Gastrocnemius medialis (tissue), 4 donors: Measurements from ENCODE around the gene CDC34. TPM values are rescaled to one million over a fixed set of nuclear protein-coding genes. Genes with fewer than 3 reads are reported as not detected.

Experiments used
- ATAC-seq, 2 donors: fragments of 150-250 bp; one replicate each; pipeline ENCODE4 v1.9.1; 2016
- DNase-seq, 2 donors: peaks; one replicate each; pipeline ENCODE4 v3.0.0-alpha.2; 2019
- H3K27ac ChIP-seq, 4 donors: fragments of 200-600 bp; sonication (generic); 1 replicate in 1 of 4; 2 replicates in 3 of 4; pipeline ENCODE4 v1.5.1; 2016 to 2018; ENCODE audit warnings: mild to moderate bottlenecking in 2 of 4, moderate library complexity in 1 of 4
- H3K27me3 ChIP-seq, 3 donors: fragments of 200-600 bp; sonication (generic) in 2 of 3; 1 replicate in 1 of 3; 2 replicates in 2 of 3; pipeline versions ENCODE4 v1.5.1 to v1.6.0; 2016 to 2019; ENCODE audit warnings: mild to moderate bottlenecking in 1 of 3, moderate library complexity in 1 of 3
- H3K36me3 ChIP-seq, 2 donors: fragments of 200-600 bp; sonication (generic) in 1 of 2; one replicate each; pipeline ENCODE4 v1.5.1; 2017 to 2018
- H3K4me1 ChIP-seq, 2 donors: fragments of 200-600 bp; sonication (generic) in 1 of 2; one replicate each; pipeline ENCODE4 v1.5.1; 2016 to 2017; ENCODE audit warnings: mild to moderate bottlenecking in 2 of 2
- H3K4me3 ChIP-seq, 4 donors: fragments of 200-600 bp; sonication (generic) in 3 of 4; 1 replicate in 1 of 4; 2 replicates in 3 of 4; pipeline ENCODE4 v1.5.1; 2016 to 2019; ENCODE audit warnings: mild to moderate bottlenecking in 2 of 4
- H3K9me3 ChIP-seq, 3 donors: fragments of 200-600 bp; sonication (generic) in 2 of 3; 1 replicate in 1 of 3; 2 replicates in 2 of 3; pipeline ENCODE4 v1.5.1; 2016 to 2019
- CTCF ChIP-seq, 5 experiments: fragments of 450-650 bp in 3 of 5; fragments of 200-600 bp in 2 of 5; sonication (generic) in 2 of 5; IDR thresholded peaks in 4 of 5; conservative IDR thresholded peaks in 1 of 5; 1 replicate in 4 of 5; 2 replicates in 1 of 5; pipeline ENCODE4 v1.5.1; 2016 to 2019; ENCODE audit warnings: antibody characterized with exemption in 5 of 5, mild to moderate bottlenecking in 3 of 5, moderate library complexity in 3 of 5
- POLR2A ChIP-seq, 2 donors: fragments of 450-650 bp; IDR thresholded peaks; one replicate each; pipeline ENCODE4 v1.6.1; 2017; ENCODE audit warnings: antibody characterized with exemption in 2 of 2, mild to moderate bottlenecking in 2 of 2, moderate library complexity in 2 of 2
- in situ Hi-C, 4 donors: fragments of 200-750 bp; cut with MboI; loops; one replicate each; pipeline versions ENCODE4 v1.15.0 to v1.8.0; 2017; ENCODE audit warnings: low sequenced_read_pairs in 4 of 4
- intact Hi-C: fragments of 100-400 bp; cut with DNase I; formaldehyde crosslinking; loops from one replicate; pipeline ENCODE4 v1.15.1; 2023; ENCODE audit warnings: low total_unique reads
- total RNA-seq, 4 donors: library from RNA; depleted of rRNA; stranded (reverse); fragments of >200 nt; gene quantifications; one replicate each; pipeline versions ENCODE4 v1.1.0 to v1.2.3, GENCODE V29; 2016

The CDC34 gene
- total RNA-seq, 4 donors from 2014 or later: 99.0 to 174 (median 138) TPM

DNA sequence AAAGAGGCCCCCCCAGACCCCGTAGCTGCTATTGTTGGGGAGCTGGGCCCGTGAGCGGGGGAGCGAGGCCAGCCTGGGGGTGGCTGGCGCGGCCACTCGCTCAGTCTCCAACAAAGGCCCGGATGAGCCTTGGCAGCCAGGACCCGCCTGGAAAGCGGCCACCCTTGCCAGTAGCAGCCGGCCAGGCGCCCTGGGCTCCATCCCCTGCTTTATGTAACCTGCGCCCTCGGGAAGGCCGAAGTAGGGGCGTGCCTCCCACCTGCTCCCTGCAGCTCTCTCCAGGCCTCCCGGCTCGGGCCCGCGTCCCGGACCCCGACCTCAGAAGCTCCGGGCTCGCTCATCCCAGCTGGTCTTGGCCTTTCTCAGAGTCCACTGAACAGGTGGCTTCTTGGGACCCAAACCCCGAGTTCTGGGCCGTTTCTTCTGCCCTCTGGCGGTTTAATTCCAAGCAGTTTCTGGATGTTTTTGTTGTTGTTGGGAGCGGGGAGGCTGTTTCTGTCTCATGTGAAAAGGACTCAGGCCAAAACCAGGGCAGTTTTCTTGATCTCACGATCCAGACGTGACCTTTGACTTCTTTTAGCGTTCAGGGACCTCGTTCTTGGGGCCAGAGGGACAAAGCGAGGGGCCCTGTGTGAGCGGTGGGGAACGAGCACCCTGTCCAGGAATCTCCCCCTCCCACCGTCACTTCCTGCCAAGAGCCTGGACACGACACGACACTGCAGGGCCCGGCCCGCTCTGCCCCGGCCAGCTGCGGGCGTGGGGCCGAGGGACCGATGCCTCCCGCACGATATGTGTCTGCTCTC is 1.2 kb downstream of the CDC34 start:
- intact Hi-C loops: no loop called here
- Histone ChIP-seq H3K36me3 (peaks cover 0 to 19% of the 10 kb centered on the region in 2 donors), H3K4me1 (peaks cover 31 to 32% of the 10 kb centered on the region in 2 donors), H3K27ac (peak overlapping the region; percentile 90 to 99 (median 97)), H3K27me3 (no peaks in the 10 kb centered on the region), H3K9me3 (no peaks in the 10 kb centered on the region), H3K4me3 (peak overlapping the region; percentile 92 to 100 (median 96))
- peak; percentile 51 to 64 for ATAC-seq
- peak; percentile 58 to 85 for DNase-seq
- TF ChIP-seq POLR2A (IDR thresholded peaks at IDR 0.05) (peak; percentile 7 to 30), CTCF (IDR thresholded peaks at IDR 0.05 in 4 of 5, conservative IDR thresholded peaks at IDR 0.05 in 1 of 5) (peak in 4 of 5 experiments; percentile 13 to 49 (median 24))
- in situ Hi-C loops: no loop called here

- TF ChIP-seq POLR2A (IDR thresholded peaks at IDR 0.05): no peak
- no peak for TF ChIP-seq CTCF (IDR thresholded peaks at IDR 0.05 in 4 of 5, conservative IDR thresholded peaks at IDR 0.05 in 1 of 5)
- Histone ChIP-seq H3K27me3 (no peaks in the 10 kb centered on the region), H3K4me3 (peak overlapping the region; percentile 92 to 100 (median 96)), H3K27ac (peak overlapping the region; percentile 90 to 99 (median 97)), H3K9me3 (no peaks in the 10 kb centered on the region), H3K36me3 (peaks cover 0 to 21% of the 10 kb centered on the region in 2 donors), H3K4me1 (peaks cover 31 to 32% of the 10 kb centered on the region in 2 donors)
- DNase-seq (no peak), ATAC-seq (no peak)
- intact Hi-C loops: no loop called here
- in situ Hi-C loops: no loop called here
Observed at GRCh38 chr19:533364-534058, 2.0 kb downstream of the CDC34 start.

DNA sequence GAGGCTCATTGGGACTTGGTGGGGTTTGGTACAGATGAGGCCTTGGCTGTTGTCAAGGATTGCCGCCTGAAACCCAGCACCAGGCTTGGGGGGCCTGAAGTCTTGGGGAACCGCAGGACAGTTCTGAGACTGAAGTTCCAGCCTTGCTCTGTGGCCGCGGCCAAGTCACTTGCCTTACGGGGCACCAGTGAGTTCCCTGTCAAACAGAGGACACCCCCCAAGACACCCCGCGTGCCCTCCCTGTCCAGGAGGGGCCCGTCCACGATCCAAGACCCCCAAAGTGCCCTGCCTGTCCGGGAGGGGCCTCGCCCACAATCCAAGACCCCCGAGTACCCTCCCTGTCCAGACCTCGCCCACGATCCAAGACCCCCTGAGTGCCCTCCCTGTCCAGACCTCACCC is 2.5 kb downstream of the CDC34 start:
- peaks cover 31 to 32% of the 10 kb centered on the region in 2 donors for H3K4me1 ChIP-seq
- no peaks in the 10 kb centered on the region for H3K27me3 ChIP-seq
- H3K27ac ChIP-seq: peak overlapping the region; percentile 90 to 99 (median 97)
- intact Hi-C loops: no loop called here
- H3K9me3 ChIP-seq: no peaks in the 10 kb centered on the region
- ATAC-seq (no peak), DNase-seq (no peak)
- in situ Hi-C loops: no loop called here
- H3K36me3 ChIP-seq: peaks cover 0 to 27% of the 10 kb centered on the region in 2 donors
- peak overlapping the region in 2 of 4 donors; percentile 92 to 94 for H3K4me3 ChIP-seq
- TF ChIP-seq CTCF (IDR thresholded peaks at IDR 0.05 in 4 of 5, conservative IDR thresholded peaks at IDR 0.05 in 1 of 5): no peak
- no peak for TF ChIP-seq POLR2A (IDR thresholded peaks at IDR 0.05)

DNA sequence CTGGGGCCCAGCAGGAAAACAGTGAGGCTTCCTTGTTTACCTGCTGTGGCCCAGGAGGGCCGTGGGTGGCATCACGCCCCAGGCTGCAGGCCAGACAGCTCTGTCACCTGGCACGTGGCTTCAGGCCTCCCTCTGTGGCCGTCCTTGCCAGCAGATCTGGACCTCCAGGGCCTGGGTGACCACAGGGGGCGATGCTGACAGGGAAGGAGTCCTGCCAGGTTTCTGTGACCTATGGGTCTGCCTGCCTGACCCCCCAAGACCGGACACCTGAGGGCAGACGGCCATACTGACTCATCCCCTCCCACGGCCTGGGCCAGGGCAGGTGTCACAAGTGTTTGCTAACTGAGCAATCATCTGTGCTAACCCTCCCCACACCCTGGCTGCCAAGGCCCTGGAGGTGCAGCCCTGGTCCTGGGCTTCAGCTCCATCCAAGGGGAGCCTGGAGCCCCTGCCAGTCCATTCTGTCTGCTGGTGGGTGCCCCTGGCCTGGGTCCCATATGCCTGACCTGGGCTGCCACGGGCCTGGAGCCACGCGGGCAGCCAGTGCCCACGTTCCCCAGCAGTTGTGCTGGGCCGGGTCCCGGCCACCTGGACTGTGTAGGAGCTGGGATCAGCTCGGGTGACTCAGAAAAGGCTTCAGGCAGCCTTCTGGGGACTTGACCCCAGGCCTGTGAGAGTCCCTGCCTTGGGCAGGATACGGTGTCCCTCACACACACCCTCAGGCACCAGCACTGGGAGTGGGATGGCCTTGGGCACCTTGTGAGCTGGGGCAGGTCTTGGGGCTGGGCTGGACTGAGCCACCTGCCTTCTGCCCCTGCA is 3.7 kb downstream of the CDC34 start:
- Histone ChIP-seq H3K4me3 (no peak overlapping the region), H3K4me1 (peaks cover 31 to 32% of the 10 kb centered on the region in 2 donors), H3K9me3 (no peaks in the 10 kb centered on the region), H3K36me3 (peaks cover 0 to 32% of the 10 kb centered on the region in 2 donors), H3K27me3 (no peaks in the 10 kb centered on the region), H3K27ac (peak overlapping the region; percentile 71 to 98 (median 93))
- no peak for TF ChIP-seq POLR2A (IDR thresholded peaks at IDR 0.05)
- no peak for TF ChIP-seq CTCF (IDR thresholded peaks at IDR 0.05 in 4 of 5, conservative IDR thresholded peaks at IDR 0.05 in 1 of 5)
- in situ Hi-C loops (no loop called here), intact Hi-C loops (no loop called here)
- DNase-seq (peak; percentile 33 to 80), ATAC-seq (peak in 1 of 2 donors; percentile 23)
